SK-N-SH treated with all-trans-retinoic acid at 6 μM for 48 hours (cell line): ENCODE results near the gene CFAP157.

ENCODE experiments used
- ATAC-seq: fragments of 200-7000 bp; cut with Tn5 transposase; 3 replicates; pipeline ENCODE4 v1.9.1; 2020; ENCODE audit warnings: mild to moderate bottlenecking, moderate library complexity
- BACH2 ChIP-seq: fragments of 250-450 bp; sonication (Bioruptor Pico); IDR thresholded peaks from 2 replicates; pipeline ENCODE4 v1.9.0; 2021; ENCODE audit warnings: mild to moderate bottlenecking, borderline replicate concordance
- CREB5 ChIP-seq: fragments of 250-450 bp; sonication (Bioruptor Pico); IDR thresholded peaks from 2 replicates; pipeline ENCODE4 v1.5.1; 2020; ENCODE audit warnings: low read depth, mild to moderate bottlenecking, moderate library complexity
- CSDC2 ChIP-seq: fragments of 250-450 bp; sonication (Bioruptor Pico); IDR thresholded peaks from 2 replicates; pipeline ENCODE4 v1.5.0; 2020; ENCODE audit warnings: mild to moderate bottlenecking, moderate library complexity
- CSRNP3 ChIP-seq: fragments of 250-450 bp; sonication (Bioruptor Pico); IDR thresholded peaks from 2 replicates; pipeline ENCODE4 v1.5.1; 2021; ENCODE audit warnings: mild to moderate bottlenecking, moderate library complexity
- ESRRG ChIP-seq: fragments of 250-450 bp; sonication (Bioruptor Pico); IDR thresholded peaks from 2 replicates; pipeline ENCODE4 v1.6.1; 2021; ENCODE audit warnings: mild to moderate bottlenecking
- GLIS3 ChIP-seq: fragments of 250-450 bp; sonication (Bioruptor Pico); IDR thresholded peaks from 2 replicates; pipeline ENCODE4 v1.5.0; 2020; ENCODE audit warnings: mild to moderate bottlenecking, moderate library complexity
- ISL1 ChIP-seq: fragments of 250-450 bp; sonication (Bioruptor Pico); IDR thresholded peaks from 2 replicates; pipeline ENCODE4 v2.1.2; 2022; ENCODE audit warnings: mild to moderate bottlenecking, moderate library complexity
- OSR1 ChIP-seq: fragments of 250-450 bp; sonication (Bioruptor Pico); IDR thresholded peaks from 2 replicates; pipeline ENCODE4 v1.8.0; 2022; ENCODE audit warnings: moderate library complexity, mild to moderate bottlenecking, inconsistent platforms
- PATZ1 ChIP-seq: fragments of 250-450 bp; sonication (Bioruptor Pico); IDR thresholded peaks from 2 replicates; pipeline ENCODE4 v1.8.0; 2020; ENCODE audit warnings: mild to moderate bottlenecking, moderate library complexity, borderline replicate concordance
- POU6F1 ChIP-seq: fragments of 250-450 bp; sonication (Bioruptor Pico); IDR thresholded peaks from 2 replicates; pipeline ENCODE4 v1.8.0; 2021; ENCODE audit warnings: low read depth, mild to moderate bottlenecking, moderate library complexity, borderline replicate concordance
- TCF4 ChIP-seq: fragments of 250-450 bp; sonication (Bioruptor Pico); IDR thresholded peaks from 2 replicates; pipeline ENCODE4 v1.8.0; 2021; ENCODE audit warnings: mild to moderate bottlenecking, moderate library complexity, borderline replicate concordance
- TOX ChIP-seq: fragments of 250-450 bp; sonication (Bioruptor Pico); IDR thresholded peaks from 2 replicates; pipeline ENCODE4 v1.8.0; 2021; ENCODE audit warnings: mild to moderate bottlenecking, moderate library complexity, borderline replicate concordance
- TSHZ2 ChIP-seq: fragments of 250-450 bp; sonication (Bioruptor Pico); IDR thresholded peaks from 2 replicates; pipeline ENCODE4 v1.5.0; 2020; ENCODE audit warnings: mild to moderate bottlenecking, moderate library complexity
- ZC3H10 ChIP-seq: fragments of 250-450 bp; sonication (Bioruptor Pico); IDR thresholded peaks from 2 replicates; pipeline ENCODE4 v1.5.1; 2021; ENCODE audit warnings: mild to moderate bottlenecking, moderate library complexity
- ZFP3 ChIP-seq: fragments of 250-450 bp; sonication (Bioruptor Pico); IDR thresholded peaks from 2 replicates; pipeline ENCODE4 v1.5.0; 2020; ENCODE audit warnings: mild to moderate bottlenecking, moderate library complexity
- ZFP30 ChIP-seq: fragments of 450-650 bp; formaldehyde crosslinking; IDR thresholded peaks from 2 replicates; pipeline ENCODE4 v1.5.0; 2022; ENCODE audit warnings: mild to moderate bottlenecking, moderate library complexity
- ZNF70 ChIP-seq: fragments of 450-650 bp; formaldehyde crosslinking; IDR thresholded peaks from 2 replicates; pipeline ENCODE4 v1.5.0; 2020; ENCODE audit warnings: mild to moderate bottlenecking, moderate library complexity
- ZNF8 ChIP-seq: fragments of 450-650 bp; formaldehyde crosslinking; IDR thresholded peaks from 2 replicates; pipeline ENCODE4 v1.5.0; 2020; ENCODE audit warnings: mild to moderate bottlenecking, moderate library complexity

Gene CFAP157

GRCh38 chr9:127693143-127693542 is 13.6 kb upstream of the CFAP157 start:
- ATAC-seq: no peak
- TF ChIP-seq TCF4 (CRISPR knock-in tag) (no peak), TSHZ2 (CRISPR knock-in tag) (no peak), ZNF8 (CRISPR knock-in tag) (no peak), ZFP3 (CRISPR knock-in tag) (no peak), CSDC2 (no peak), PATZ1 (CRISPR knock-in tag) (no peak)

GRCh38 chr9:127693697-127694096 is 13.1 kb upstream of the CFAP157 start:
- no peak for ATAC-seq
- no peak for TF ChIP-seq TSHZ2 (CRISPR knock-in tag)
- no peak for TF ChIP-seq BACH2 (CRISPR knock-in tag)
- no peak for TF ChIP-seq CSRNP3 (CRISPR knock-in tag)
- TF ChIP-seq ZNF70 (CRISPR knock-in tag): no peak
- no peak for TF ChIP-seq ZFP3 (CRISPR knock-in tag)
- TF ChIP-seq ZNF8 (CRISPR knock-in tag): no peak
- no peak for TF ChIP-seq ZC3H10 (CRISPR knock-in tag)
- TF ChIP-seq GLIS3 (CRISPR knock-in tag): no peak
- TF ChIP-seq TCF4 (CRISPR knock-in tag): no peak
- no peak for TF ChIP-seq CREB5
- no peak for TF ChIP-seq OSR1 (CRISPR knock-in tag)
- no peak for TF ChIP-seq CSDC2
- TF ChIP-seq, all 23 proteins: peak for 0

GRCh38 chr9:127694890-127695720 is 11.7 kb upstream of the CFAP157 start:
- ATAC-seq: peak; percentile 46
- TF ChIP-seq TSHZ2 (CRISPR knock-in tag) (no peak), ISL1 (CRISPR knock-in tag) (no peak), ZFP30 (no peak), ZNF70 (CRISPR knock-in tag) (no peak), TOX (CRISPR knock-in tag) (no peak), PATZ1 (CRISPR knock-in tag) (no peak), POU6F1 (CRISPR knock-in tag) (no peak), ESRRG (CRISPR knock-in tag) (no peak)
